CD14-positive monocyte (primary cell): ENCODE measurements around the gene LGALS1. TPM values are rescaled to one million over a fixed set of nuclear protein-coding genes. Genes with fewer than 3 reads are reported as not detected.

Source experiments
- DNase-seq, 3 donors: peaks; one replicate each; pipeline ENCODE4 v3.0.0-alpha.2; 2011 to 2022
- H2AFZ ChIP-seq: 2 replicates; pipeline ENCODE4 v1.6.0; 2012; ENCODE audit warnings: mild to moderate bottlenecking, low read depth, low read length, inconsistent platforms; ENCODE audit not compliant: insufficient read depth, poor library complexity, severe bottlenecking
- H3K27ac ChIP-seq, 2 donors: 1 replicate in 1 of 2; 2 replicates in 1 of 2; pipeline ENCODE4 v1.5.1; 2012 to 2013; ENCODE audit warnings: low read length in 2 of 2, control low read depth in 1 of 2, inconsistent platforms in 1 of 2, low read depth in 1 of 2, mild to moderate bottlenecking in 1 of 2
- H3K27me3 ChIP-seq, 2 donors: one replicate each; pipeline versions ENCODE4 v1.6.0 to v1.6.1; 2011 to 2013; ENCODE audit warnings: low read length in 2 of 2; ENCODE audit not compliant: control insufficient read depth in 2 of 2, insufficient read depth in 2 of 2
- H3K36me3 ChIP-seq, 2 donors: replicated peaks in 1 of 2; 1 replicate in 1 of 2; 2 replicates in 1 of 2; pipeline versions ENCODE4 v1.5.1 to v1.6.1; 2012 to 2013; ENCODE audit warnings: low read length in 2 of 2, control low read depth in 1 of 2, inconsistent platforms in 1 of 2, mild to moderate bottlenecking in 1 of 2; ENCODE audit not compliant: insufficient read depth in 2 of 2, control insufficient read depth in 1 of 2
- H3K4me1 ChIP-seq, 2 donors: 1 replicate in 1 of 2; 2 replicates in 1 of 2; pipeline versions ENCODE4 v1.5.1 to v1.6.1; 2012 to 2013; ENCODE audit warnings: low read length in 2 of 2, control low read depth in 1 of 2, inconsistent platforms in 1 of 2, mild to moderate bottlenecking in 1 of 2, moderate library complexity in 1 of 2; ENCODE audit not compliant: insufficient read depth in 2 of 2, control insufficient read depth in 1 of 2
- H3K4me2 ChIP-seq: replicated peaks from 2 replicates; pipeline ENCODE3; 2012; ENCODE audit warnings: low read length, moderate library complexity, mild to moderate bottlenecking; ENCODE audit not compliant: poor library complexity, severe bottlenecking; ENCODE audit errors: extremely low read depth
- H3K4me3 ChIP-seq, 3 experiments: fragments of 200-600 bp in 1 of 3; sonication (generic) in 1 of 3; replicated peaks in 1 of 3; 1 replicate in 2 of 3; 2 replicates in 1 of 3; pipeline ENCODE4 v1.5.1; 2011 to 2013; ENCODE audit warnings: low read length in 3 of 3, mild to moderate bottlenecking in 3 of 3, control low read depth in 2 of 3, low read depth in 2 of 3, inconsistent platforms in 1 of 3, moderate library complexity in 1 of 3
- H3K79me2 ChIP-seq: 2 replicates; pipeline ENCODE4 v1.6.0; 2012; ENCODE audit warnings: mild to moderate bottlenecking, control low read depth, inconsistent platforms, low read length, moderate library complexity; ENCODE audit not compliant: insufficient read depth
- H3K9ac ChIP-seq: 2 replicates; pipeline ENCODE4 v1.6.0; 2017; ENCODE audit warnings: low read length, mild to moderate bottlenecking; ENCODE audit not compliant: insufficient read depth, poor library complexity, severe bottlenecking
- H3K9me3 ChIP-seq, 2 donors: replicated peaks in 1 of 2; 1 replicate in 1 of 2; 2 replicates in 1 of 2; pipeline versions ENCODE4 v1.5.1 to v1.6.1; 2012 to 2013; ENCODE audit warnings: low read length in 2 of 2, control low read depth in 1 of 2; ENCODE audit not compliant: control insufficient read depth in 1 of 2, insufficient read depth in 1 of 2
- H4K20me1 ChIP-seq: 2 replicates; pipeline ENCODE4 v1.6.0; 2012; ENCODE audit warnings: mild to moderate bottlenecking, low read length, control low read depth, moderate library complexity; ENCODE audit not compliant: insufficient read depth
- H3K27ac Mint-ChIP-seq, 7 donors: one replicate each; pipeline ENCODE4 v1.8.0; 2020; ENCODE audit warnings: mild to moderate bottlenecking in 7 of 7, mixed read lengths in 7 of 7, moderate library complexity in 6 of 7, inconsistent platforms in 2 of 7
- H3K27me3 Mint-ChIP-seq, 3 donors: one replicate each; pipeline ENCODE4 v1.8.0; 2021 to 2022; ENCODE audit warnings: low read depth in 3 of 3, mild to moderate bottlenecking in 3 of 3, mixed read lengths in 3 of 3, moderate library complexity in 3 of 3, inconsistent platforms in 1 of 3
- H3K36me3 Mint-ChIP-seq, 2 donors: one replicate each; pipeline ENCODE4 v1.8.0; 2020; ENCODE audit warnings: mixed read lengths in 2 of 2, inconsistent platforms in 1 of 2, mild to moderate bottlenecking in 1 of 2
- H3K4me1 Mint-ChIP-seq: one replicate; pipeline ENCODE4 v1.8.0; 2020; ENCODE audit warnings: mild to moderate bottlenecking, mixed read lengths
- H3K4me3 Mint-ChIP-seq, 2 donors: one replicate each; pipeline ENCODE4 v1.8.0; 2020; ENCODE audit warnings: mild to moderate bottlenecking in 2 of 2, mixed read lengths in 2 of 2, moderate library complexity in 1 of 2
- H3K9me3 Mint-ChIP-seq, 7 donors: one replicate each; pipeline ENCODE4 v1.8.0; 2020 to 2022; ENCODE audit warnings: mixed read lengths in 7 of 7, mild to moderate bottlenecking in 6 of 7, moderate library complexity in 6 of 7, inconsistent platforms in 2 of 7
- WGBS: methylation state at CpG from one replicate; pipeline ENCODE4 v1.1.5; 2013; ENCODE audit warnings: missing lambda C conversion rate; ENCODE audit not compliant: insufficient coverage; 5-methylcytosine and 5-hydroxymethylcytosine counted together
- intact Hi-C, 2 donors: fragments of 100-400 bp; cut with micrococcal nuclease; formaldehyde crosslinking; loops; one replicate each; pipeline versions ENCODE4 v1.15.0 to v1.15.1; 2023
- polyA plus RNA-seq, 3 donors: library from polyadenylated mRNA; depleted of rRNA in 1 of 3; unstranded in 2 of 3; stranded (reverse) in 1 of 3; fragments of 300-500 nt in 2 of 3; fragments of >200 nt in 1 of 3; fragmentation: Illumina TruSeq in 2 of 3; gene quantifications; 1 replicate in 2 of 3; 2 replicates in 1 of 3; pipeline ENCODE4 v1.2.3, GENCODE V29; 2012 to 2021
- TF ChIP-seq, protein P1 (sequence below): fragments of 200-600 bp; IDR thresholded peaks from one replicate; pipeline ENCODE4 v1.8.0; 2022; ENCODE audit warnings: antibody characterized with exemption, mild to moderate bottlenecking

Gene LGALS1
- polyA plus RNA-seq, 3 donors = 1,719 to 2,320 (median 1,844) TPM

DNA sequence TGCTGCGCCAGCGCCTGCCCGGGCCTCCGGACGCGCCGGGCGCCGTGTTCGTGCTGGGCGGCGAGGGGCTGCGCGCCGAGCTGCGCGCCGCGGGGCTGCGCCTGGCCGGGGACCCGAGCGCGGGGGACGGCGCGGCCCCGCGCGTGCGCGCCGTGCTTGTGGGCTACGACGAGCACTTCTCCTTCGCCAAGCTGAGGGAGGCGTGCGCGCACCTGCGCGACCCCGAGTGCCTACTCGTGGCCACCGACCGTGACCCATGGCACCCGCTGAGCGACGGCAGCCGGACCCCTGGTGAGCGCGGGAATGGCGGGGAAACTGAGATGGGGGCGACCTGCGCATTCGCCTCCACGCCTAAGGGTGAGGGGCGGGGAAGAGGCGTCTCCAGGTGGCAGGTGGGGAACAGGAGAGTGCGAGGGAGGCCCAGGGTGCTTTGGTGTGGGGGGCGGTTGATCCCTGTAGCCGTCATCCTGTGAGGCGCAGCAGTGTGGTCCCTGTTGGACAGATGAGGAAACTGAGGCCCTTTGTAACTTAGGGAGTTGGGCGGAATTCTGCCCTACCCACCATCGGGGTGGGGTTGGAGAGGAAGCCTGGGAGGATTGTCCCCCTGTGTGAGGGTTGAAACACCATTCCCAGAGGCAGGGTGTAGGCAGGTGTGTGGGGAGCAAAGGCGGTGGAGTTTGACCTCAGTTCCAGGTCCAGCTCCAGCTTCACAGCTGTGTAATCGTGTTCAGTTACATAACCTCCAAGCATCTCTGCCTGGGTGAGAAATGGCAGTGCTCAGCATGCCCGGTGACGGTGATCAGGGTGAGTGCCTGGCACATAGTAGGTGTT is 16.2 kb upstream of the LGALS1 start:
- peaks cover 0 to 2% (median 0%) of the 10 kb centered on the region in 7 donors for H3K9me3 Mint-ChIP-seq
- Histone ChIP-seq H4K20me1 (peaks cover 49% of the 10 kb centered on the region), H3K27me3 (no peaks in the 10 kb centered on the region), H3K27ac (no peak overlapping the region), H3K9me3 (no peaks in the 10 kb centered on the region), H3K9ac (peak overlapping the region; percentile 19), H3K4me1 (peaks cover 42 to 51% of the 10 kb centered on the region in 2 donors), H2AFZ (peak overlapping the region; percentile 56), H3K79me2 (peaks cover 47% of the 10 kb centered on the region), H3K4me2 (peak overlapping the region; percentile 93), H3K36me3 (peaks cover 6 to 15% of the 10 kb centered on the region in 2 donors), H3K4me3 (peak overlapping the region; percentile 26 to 71 (median 43))
- peaks cover 44% of the 10 kb centered on the region for H3K4me1 Mint-ChIP-seq
- intact Hi-C loops = loop anchor here in 1 of 2 donors (2.0 kb wide), 1 partner anchor 18 kb away; no protein-coding TSS in a partner anchor
- peak overlapping the region; percentile 76 to 83 for H3K4me3 Mint-ChIP-seq
- DNase-seq = peak in 1 of 3 donors; percentile 31
- H3K27me3 Mint-ChIP-seq = peaks cover 0 to 4% (median 0%) of the 10 kb centered on the region in 3 donors
- 3% methylated on average over 65 of the region's 68 CpGs for WGBS
- TF ChIP-seq, protein P1, sequence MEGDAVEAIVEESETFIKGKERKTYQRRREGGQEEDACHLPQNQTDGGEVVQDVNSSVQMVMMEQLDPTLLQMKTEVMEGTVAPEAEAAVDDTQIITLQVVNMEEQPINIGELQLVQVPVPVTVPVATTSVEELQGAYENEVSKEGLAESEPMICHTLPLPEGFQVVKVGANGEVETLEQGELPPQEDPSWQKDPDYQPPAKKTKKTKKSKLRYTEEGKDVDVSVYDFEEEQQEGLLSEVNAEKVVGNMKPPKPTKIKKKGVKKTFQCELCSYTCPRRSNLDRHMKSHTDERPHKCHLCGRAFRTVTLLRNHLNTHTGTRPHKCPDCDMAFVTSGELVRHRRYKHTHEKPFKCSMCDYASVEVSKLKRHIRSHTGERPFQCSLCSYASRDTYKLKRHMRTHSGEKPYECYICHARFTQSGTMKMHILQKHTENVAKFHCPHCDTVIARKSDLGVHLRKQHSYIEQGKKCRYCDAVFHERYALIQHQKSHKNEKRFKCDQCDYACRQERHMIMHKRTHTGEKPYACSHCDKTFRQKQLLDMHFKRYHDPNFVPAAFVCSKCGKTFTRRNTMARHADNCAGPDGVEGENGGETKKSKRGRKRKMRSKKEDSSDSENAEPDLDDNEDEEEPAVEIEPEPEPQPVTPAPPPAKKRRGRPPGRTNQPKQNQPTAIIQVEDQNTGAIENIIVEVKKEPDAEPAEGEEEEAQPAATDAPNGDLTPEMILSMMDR = no peak
- H3K36me3 Mint-ChIP-seq = peaks cover 7 to 12% of the 10 kb centered on the region in 2 donors
- H3K27ac Mint-ChIP-seq = peak overlapping the region in 5 of 7 donors; percentile 30 to 73 (median 50)

DNA sequence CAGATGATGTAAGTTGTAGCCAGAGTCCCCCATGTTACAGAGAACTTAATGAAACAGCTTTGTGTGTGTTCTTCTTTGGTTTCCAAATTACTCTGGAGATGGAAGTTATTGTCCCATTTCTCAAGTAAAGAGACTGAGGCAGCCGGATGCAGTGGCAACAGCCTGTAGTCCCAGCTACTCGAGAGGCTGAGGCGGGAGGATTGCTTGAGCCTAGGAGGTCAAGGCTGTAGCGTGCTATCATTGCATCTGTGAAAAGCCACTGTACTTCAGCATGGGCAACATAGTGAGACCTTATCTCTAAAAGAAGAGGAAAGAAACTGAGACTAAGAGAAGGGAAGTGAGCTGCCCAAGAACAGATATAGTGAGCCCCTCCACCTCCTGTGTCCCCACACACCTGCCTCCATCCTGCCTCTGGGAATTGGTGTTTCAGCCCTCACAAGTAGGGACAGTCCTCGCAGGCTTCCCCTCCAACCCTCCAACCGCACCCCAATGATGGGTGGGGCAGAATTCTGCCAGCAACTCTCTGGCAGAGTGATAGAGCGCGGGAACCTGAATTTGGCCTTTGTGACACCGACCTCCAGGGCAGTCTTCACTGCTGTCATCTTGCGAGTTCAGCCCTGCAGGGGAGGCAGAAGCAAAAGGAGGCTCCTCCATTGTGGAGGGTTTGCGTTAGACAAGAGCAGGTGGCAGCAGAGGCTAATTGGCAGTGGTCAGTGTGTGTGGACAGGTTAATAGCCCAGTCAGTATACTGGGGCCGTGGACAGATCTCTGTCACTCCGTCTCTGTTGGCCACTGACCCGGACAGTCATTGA is 15.3 kb upstream of the LGALS1 start:
- no peak for DNase-seq
- Histone ChIP-seq H3K79me2 (peaks cover 56% of the 10 kb centered on the region), H2AFZ (no peak overlapping the region), H3K4me1 (peaks cover 42 to 51% of the 10 kb centered on the region in 2 donors), H3K9me3 (no peaks in the 10 kb centered on the region), H3K27me3 (no peaks in the 10 kb centered on the region), H3K4me3 (peak overlapping the region in 1 of 3 experiments; percentile 71), H3K9ac (peak overlapping the region; percentile 19), H3K36me3 (peaks cover 0 to 7% of the 10 kb centered on the region in 2 donors), H3K27ac (no peak overlapping the region), H3K4me2 (peak overlapping the region; percentile 93), H4K20me1 (peaks cover 41% of the 10 kb centered on the region)
- WGBS = 83% methylated on average over 10 of the region's 14 CpGs
- H3K27me3 Mint-ChIP-seq = peaks cover 0 to 4% (median 0%) of the 10 kb centered on the region in 3 donors
- peaks cover 2 to 5% of the 10 kb centered on the region in 2 donors for H3K36me3 Mint-ChIP-seq
- TF ChIP-seq, protein P1 = no peak
- H3K9me3 Mint-ChIP-seq = peaks cover 0 to 2% (median 0%) of the 10 kb centered on the region in 7 donors
- peaks cover 44% of the 10 kb centered on the region for H3K4me1 Mint-ChIP-seq
- peak overlapping the region; percentile 76 to 83 for H3K4me3 Mint-ChIP-seq
- intact Hi-C loops = loop anchor here in 1 of 2 donors (2.0 kb wide), 1 partner anchor 17 kb away; no protein-coding TSS in a partner anchor
- H3K27ac Mint-ChIP-seq = peak overlapping the region in 4 of 7 donors; percentile 30 to 59 (median 49)
